GM21737 (cell line): Measurements from ENCODE around the gene AADACL3.

Source experiments
- ATAC-seq: cut with Tn5 transposase; IDR thresholded peaks from one replicate; pipeline ENCODE4 v1.9.1; 2021; ENCODE audit warnings: mild to moderate bottlenecking, moderate library complexity; ENCODE audit not compliant: unreplicated experiment

AADACL3 gene

GRCh38 chr1:12764016-12764415 lies 48.1 kb downstream of the AADACL3 start:
- ATAC-seq: no peak

DNA sequence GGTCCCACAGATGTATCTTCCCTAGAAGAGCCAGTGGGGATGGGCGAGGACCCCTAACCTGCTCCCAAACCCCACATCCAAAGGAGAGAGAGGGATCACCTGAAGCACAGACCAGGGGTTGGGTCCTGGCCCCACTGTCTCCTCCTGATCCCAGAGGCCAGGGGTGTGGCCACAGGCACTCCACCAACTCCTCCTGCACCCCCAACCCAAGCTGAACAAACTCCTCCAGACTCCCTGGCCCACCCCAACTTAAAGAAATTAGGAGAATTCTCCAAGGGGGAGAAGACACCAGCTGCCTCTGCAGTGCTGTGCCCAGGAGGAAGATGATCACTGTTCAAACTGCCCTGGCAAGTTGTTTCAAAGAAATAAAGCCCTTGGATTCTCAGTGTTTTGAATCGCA lies 53.1 kb downstream of the AADACL3 start:
- no peak for ATAC-seq

DNA sequence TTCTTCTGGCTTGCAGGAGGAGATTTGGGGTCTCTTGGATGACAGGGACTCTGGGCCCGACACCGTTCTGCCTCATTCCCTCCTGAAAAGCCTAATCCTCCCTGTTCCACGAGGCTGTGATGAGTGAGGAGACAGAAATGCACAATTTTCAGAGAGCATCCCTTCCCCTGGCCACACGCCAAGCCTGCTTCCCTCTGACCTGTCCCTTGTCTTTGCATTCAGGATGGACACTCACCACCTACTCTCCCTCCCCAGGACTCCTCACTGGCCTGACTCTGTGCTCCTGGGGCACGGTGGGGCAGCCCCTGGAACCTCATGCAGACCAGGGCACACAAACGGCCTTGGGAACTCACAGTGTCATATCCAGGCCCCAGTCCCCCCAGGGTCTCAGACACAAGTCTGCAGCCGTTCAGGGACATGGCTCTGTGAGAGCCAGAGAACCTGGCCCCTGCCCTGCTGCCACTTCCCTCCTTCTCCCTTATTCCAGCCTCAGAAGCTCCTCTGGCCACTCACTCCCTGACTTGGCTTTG lies 54.1 kb downstream of the AADACL3 start:
- ATAC-seq: no peak

DNA sequence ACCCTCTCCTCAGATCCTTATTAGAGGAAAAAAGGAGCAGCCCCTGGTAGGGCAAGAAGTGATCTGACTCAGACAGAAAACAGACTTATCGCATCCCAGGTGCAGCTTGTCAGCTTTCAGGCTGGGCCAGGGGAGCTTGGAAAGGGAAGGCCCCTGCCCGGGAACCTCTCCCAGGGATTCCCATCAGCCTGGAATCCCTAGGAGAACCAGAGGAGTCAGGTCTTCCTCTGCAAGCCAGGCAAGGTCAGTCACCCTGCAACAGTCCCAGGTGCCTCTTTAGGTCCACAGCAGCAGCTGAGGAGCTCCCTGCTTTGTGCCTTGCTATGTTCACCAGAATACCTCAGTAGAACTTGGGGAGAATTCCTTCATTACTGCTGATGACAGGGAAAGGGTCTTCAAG lies 54.7 kb downstream of the AADACL3 start:
- no peak for ATAC-seq

GRCh38 chr1:12771186-12771585 lies 55.3 kb downstream of the AADACL3 start:
- ATAC-seq: no peak

DNA sequence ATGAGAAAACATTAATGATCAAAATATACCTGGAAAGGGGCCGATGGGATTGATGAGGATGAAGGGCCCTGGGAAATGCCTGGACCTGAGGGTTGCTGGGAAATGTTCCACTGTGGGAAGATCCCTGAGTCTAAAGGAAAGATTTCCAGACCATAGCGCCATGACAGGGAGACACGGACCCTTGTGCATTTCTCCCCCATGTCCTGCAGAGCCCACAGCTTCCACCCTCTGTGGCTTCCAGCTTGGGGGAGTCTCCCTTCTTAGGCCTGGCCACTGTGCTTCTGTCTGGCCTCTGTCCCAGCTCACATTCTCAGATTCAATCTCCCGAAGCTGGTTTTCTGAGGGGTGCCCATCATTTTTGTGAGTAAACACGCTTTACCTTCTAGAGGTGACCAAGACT lies 56.6 kb downstream of the AADACL3 start:
- ATAC-seq: no peak

DNA sequence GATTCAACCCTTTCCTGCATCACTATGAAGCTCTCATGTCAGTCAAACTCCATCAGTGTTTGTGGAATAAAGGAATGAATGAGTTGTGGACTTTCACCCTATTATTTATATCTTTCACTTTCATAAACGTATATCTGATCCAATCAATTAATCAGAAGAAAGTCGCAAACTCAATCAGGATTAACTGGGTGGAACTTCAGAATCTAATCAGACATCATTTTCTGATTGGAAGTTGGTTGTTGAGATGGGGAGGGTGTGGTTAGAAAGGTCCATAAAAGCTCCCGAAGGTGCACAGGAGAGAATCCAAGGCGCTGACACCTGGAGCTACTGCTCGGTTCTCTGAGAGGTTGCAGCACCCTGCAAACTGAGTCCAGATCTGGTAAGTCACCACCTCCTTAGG lies 57.5 kb downstream of the AADACL3 start, which contains the start of gene PRAMEF12:
Gene PRAMEF12 (plus strand): TSS at position 301 of the 400 bp plus-strand sequence. CDS start 1,130 bp downstream, outside the sequence.
- no peak for ATAC-seq

GRCh38 chr1:12774801-12775345 lies 59.0 kb downstream of the AADACL3 start:
- ATAC-seq: no peak

GRCh38 chr1:12775443-12775842 lies 59.5 kb downstream of the AADACL3 start:
- ATAC-seq: no peak

DNA sequence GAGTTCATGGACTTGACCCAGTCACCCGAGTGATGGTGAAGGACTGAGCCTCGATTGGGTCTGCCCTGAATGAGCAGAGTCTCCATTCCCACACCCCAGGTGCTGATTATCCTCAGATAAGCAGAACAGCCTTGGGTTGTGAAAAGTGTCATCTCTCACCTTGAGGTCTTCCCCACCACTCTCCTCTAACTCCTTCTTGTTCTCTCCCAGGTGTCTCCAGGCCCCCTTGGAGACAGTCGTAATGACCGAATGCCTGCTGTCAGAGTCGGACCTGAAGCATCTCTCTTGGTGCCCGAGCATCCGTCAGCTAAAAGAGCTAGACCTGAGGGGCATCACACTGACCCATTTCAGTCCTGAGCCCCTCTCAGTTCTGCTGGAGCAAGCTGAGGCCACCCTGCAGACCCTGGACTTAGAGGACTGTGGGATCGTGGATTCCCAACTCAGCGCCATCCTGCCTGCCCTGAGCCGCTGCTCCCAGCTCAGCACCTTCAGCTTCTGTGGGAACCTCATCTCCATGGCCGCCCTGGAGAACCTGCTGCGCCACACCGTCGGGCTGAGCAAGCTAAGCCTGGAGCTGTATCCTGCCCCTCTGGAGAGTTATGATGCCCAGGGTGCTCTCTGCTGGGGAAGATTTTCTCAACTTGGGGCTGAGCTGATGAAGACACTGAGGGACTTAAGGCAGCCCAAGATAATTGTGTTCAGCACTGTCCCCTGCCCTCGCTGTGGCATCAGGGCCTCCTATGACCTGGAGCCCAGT lies 61.1 kb downstream of the AADACL3 start:
- ATAC-seq: no peak
